HG03095 (cell line): ENCODE measurements around the gene PKP2.
"Not testable (repeated sequence)": the region's sequence is repeated elsewhere in the genome, so short reads cannot be mapped to it uniquely, and the experiment has no call there.

Experiments
- ATAC-seq: cut with Tn5 transposase; IDR thresholded peaks from one replicate; pipeline ENCODE4 v1.9.1; 2021; ENCODE audit warnings: moderate library complexity; ENCODE audit not compliant: unreplicated experiment

The PKP2 gene

GRCh38 chr12:32864731-32865130 is 31.8 kb downstream of the PKP2 start:
- no peak for ATAC-seq

- ATAC-seq: no peak
Observed at GRCh38 chr12:32863128-32863527, 33.4 kb downstream of the PKP2 start.

- ATAC-seq: not testable (repeated sequence)
Observed at GRCh38 chr12:32861658-32862057, 34.9 kb downstream of the PKP2 start.

DNA sequence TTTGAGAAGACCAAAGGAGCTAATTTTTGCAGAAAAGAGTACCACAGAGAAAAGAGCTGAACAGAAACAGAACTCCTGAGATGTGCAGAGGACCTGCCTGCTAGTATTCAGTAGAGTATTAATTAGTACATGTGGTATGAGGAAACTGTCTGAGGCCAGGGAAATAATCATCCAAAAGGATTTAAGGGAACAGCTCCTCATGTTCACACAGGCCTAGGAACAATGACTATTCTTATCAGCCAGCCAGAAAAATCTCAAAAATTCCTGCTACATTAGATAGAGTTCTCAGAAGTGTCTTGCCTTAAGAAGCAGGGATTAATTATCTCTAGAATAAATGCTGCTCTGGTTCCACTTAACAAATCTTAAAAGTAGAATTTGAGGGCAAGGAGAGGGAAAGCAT is 36.4 kb downstream of the PKP2 start:
- no peak for ATAC-seq

DNA sequence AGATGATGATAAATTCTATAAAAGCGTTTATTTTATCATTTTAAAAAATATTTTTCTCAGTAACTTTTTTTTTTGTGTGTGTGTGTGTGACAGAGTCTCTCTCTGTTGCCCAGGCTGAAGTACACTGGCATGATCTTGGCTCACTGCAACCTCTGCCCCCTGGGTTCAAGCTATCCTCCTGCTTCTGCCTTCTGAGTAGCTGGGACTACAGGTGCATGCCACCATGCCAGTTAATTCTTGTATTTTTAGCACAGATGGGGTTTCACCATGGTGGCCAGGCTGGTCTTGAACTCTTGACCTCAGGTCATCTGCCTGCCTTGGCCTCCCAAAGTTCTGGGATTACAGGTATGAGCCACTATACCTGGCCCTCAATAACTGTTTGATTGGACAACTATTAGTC is 37.2 kb downstream of the PKP2 start:
- no peak for ATAC-seq

- ATAC-seq: no peak
Observed at GRCh38 chr12:32854716-32855115, 41.9 kb downstream of the PKP2 start.

DNA sequence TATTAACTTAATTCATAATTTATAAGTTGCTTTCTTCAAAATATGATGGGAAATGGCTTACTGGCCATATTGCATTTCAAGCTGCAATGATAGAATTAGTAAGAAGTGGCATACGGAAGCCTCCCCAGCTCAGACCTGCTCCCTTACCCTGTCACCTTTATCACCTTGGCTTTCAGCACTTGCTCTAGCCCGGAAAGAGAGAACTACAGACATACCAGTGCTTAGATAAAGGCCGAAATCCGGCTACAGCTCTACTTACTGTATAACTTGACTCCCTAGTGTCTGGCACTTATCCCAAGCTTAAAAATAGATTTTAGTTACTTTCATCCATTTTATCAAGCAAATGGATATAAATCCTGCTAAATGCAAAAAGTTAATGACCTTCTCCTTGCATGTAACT is 42.5 kb downstream of the PKP2 start:
- ATAC-seq: no peak

GRCh38 chr12:32847287-32847686 is 49.3 kb downstream of the PKP2 start:
- no peak for ATAC-seq

DNA sequence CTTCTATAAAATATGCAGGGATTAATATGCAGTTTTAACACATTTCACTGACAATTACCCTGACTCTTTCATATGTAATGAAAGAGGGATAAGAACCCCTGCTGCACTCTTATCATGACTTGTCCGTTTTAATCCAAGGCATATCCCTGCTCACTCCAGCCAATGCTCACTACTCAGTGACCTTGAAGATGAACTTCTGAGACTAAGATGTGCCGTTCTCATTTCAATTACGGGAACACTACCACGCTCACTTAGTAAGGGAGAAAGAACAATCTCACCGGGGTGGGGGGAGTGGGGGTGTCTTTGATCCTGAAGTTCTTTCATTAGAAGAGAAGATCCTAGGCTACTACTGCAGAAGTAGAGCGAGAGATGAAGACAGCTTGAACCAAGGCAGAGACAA is 50.5 kb downstream of the PKP2 start:
- ATAC-seq: no peak

GRCh38 chr12:32843528-32844095 is 53.0 kb downstream of the PKP2 start:
- no peak for ATAC-seq

GRCh38 chr12:32841061-32841460 is 55.5 kb downstream of the PKP2 start:
- ATAC-seq: no peak

DNA sequence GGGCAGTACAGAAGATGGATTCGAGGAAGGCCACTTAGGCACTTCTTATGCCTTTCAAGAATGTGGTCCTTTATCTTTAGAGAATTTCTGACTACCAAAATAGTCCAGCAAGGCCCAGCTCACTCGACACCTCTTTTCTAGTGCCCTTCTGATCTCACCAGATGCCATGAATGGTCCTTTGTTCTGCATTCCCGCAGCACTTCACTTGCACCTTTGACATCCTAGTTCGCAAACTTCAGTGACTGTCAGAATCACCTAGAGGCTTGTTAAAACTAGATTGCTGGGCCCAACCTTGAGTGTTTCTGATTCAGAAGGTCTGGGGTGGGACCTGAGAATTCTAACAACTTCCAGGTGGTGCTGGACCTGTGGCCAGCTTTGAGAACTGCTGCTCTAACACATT is 56.7 kb downstream of the PKP2 start:
- no peak for ATAC-seq

DNA sequence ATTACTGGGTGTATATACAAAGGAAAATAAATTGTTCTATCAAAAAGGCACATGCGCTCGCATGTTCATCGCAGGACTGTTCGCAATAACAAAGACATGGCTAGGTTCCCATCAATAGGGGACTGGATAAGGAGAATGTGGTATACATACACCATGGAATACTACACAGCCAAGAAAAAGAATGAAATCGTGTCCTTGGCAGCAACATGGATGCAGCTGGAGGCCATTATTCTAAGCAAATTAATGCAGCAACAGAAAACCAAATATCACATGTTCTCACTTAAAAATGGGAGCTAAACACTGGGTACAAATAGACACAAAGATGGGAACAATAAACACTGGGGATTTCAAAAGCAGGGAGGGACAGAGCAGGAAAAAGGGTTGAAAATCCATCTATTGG is 58.6 kb downstream of the PKP2 start:
- ATAC-seq: no peak

DNA sequence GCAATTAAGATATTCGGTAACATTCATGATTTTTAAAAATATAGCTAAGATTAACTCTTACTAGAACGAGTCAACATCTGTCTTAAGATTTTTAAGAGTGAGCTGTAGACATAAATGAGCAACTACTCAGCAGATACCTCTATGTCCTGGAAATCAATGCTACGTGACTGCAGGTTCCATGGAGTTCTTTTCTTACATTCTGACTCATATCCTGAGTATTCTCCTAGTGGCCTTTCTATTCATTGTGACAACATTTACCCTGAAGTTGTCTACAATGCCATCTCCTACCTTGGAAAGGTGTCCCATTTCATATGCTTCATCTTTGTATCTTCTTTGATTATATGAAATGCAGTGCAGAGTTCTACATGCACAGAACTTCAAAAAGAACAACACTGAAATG is 59.9 kb downstream of the PKP2 start:
- no peak for ATAC-seq

GRCh38 chr12:32834122-32834521 is 62.5 kb downstream of the PKP2 start:
- ATAC-seq: no peak

- ATAC-seq: no peak
Observed at GRCh38 chr12:32828552-32828951, 68.0 kb downstream of the PKP2 start.

GRCh38 chr12:32828120-32828519 is 68.5 kb downstream of the PKP2 start:
- no peak for ATAC-seq

GRCh38 chr12:32826807-32827412 is 69.7 kb downstream of the PKP2 start:
- no peak for ATAC-seq

DNA sequence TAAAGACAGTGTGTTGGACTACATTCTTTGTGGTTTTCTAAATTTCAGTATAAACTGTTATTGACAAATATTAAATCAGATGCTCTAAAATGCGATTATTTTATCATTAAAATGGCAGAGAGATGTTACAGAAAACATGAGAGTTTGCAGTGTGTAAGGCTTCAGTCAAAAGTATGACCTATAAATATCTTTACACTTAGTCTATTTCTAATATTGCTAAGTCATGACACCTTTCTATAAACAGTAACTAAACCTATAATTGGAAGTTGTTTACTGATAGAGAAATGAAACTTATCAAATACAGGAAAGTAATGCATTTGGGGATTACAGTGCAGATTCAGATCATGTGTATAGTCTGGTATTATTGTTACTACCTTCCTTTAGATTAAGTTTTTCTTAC is 72.0 kb downstream of the PKP2 start:
- ATAC-seq: no peak

DNA sequence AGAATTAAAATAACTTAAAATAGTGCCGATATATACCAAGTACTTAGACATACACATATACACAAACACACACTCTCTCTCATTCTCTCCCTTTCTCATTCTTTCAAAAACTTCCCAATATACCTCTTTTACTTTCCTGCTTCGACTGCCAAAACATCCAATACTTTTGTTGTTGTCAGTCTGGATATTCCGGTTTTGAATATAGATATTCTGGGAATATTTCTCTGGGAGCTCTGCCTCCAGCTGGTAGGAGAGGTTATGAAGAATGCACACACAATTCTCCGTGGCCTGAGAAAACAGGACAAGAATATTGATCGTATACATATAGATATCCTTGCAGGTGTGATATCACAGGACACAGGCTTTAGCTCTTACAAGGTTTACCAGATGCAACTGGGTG is 74.2 kb downstream of the PKP2 start:
- ATAC-seq: no peak

DNA sequence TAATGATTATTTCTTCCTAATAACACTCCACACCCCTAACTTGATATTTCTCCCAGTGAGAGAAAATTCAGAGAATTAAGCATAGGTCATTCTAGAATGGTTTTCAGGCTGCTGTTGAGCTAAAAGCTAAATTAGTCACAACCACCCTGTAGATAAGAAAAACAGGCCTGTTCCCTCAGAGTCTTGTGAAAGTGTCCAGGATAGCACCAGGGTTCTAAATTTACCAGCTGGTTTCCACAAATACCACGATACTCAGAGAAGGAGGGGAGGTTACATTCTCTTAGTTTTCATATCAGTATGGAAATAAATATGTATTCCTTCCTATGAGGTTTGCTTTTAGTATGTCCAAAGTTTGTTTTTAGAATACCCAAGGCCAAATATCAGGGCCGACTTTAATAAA is 74.9 kb downstream of the PKP2 start:
- ATAC-seq: no peak

GRCh38 chr12:32821293-32821692 is 75.3 kb downstream of the PKP2 start:
- ATAC-seq: no peak

DNA sequence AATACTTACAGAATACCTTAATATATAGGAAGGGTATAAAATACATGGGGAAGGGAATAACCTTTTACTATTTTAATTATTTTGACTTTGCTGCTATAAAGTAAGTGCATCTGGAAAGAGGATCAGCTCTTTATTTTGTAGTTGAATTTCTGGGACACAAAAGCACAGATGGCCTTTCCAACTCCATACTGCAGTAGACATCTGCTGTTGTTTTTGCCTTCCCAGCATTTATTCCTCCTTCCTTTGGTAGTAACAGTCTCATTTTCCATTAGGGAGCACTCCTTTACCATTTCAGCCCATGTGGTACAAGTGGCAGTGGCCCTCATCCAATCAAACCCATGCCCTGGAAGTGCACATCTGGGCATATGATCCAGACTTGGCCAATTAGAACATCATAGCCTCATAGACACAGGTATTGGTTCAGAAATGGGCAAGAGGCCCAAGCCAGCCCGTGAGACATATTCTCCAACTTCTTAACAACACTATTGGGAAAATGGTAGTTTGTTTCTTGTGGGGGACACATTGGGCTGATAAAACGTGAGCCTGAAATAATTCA is 76.1 kb downstream of the PKP2 start:
- no peak for ATAC-seq
